Body of pancreas (tissue), 4 donors: ENCODE results near the gene DGLUCY. TPM values are rescaled to one million over a fixed set of nuclear protein-coding genes. Genes with fewer than 3 reads are reported as not detected.

Experiments used
- ATAC-seq: fragments of 150-250 bp; one replicate; pipeline ENCODE4 v1.9.1; 2016
- DNase-seq, 4 donors: peaks; one replicate each; pipeline ENCODE4 v3.0.0-alpha.2; 2019
- H3K27ac ChIP-seq, 4 donors: fragments of 200-600 bp; sonication (generic); 1 replicate in 3 of 4; 2 replicates in 1 of 4; pipeline versions ENCODE4 v1.5.1 to v1.6.1; 2016 to 2019; ENCODE audit warnings: mild to moderate bottlenecking in 1 of 4, mixed read lengths in 1 of 4, moderate library complexity in 1 of 4
- H3K27me3 ChIP-seq, 2 donors: fragments of 200-600 bp; sonication (generic); one replicate each; pipeline ENCODE4 v1.6.0; 2016; ENCODE audit warnings: mild to moderate bottlenecking in 1 of 2
- H3K36me3 ChIP-seq, 2 donors: fragments of 200-600 bp; sonication (generic); replicated peaks in 1 of 2; 2 replicates each; pipeline ENCODE4 v1.5.1; 2016; ENCODE audit warnings: low read depth in 2 of 2; ENCODE audit not compliant: insufficient read depth in 1 of 2
- H3K4me1 ChIP-seq: fragments of 200-600 bp; sonication (generic); one replicate; pipeline ENCODE4 v1.6.0; 2016
- H3K4me3 ChIP-seq, 2 donors: fragments of 200-600 bp; sonication (generic); 1 replicate in 1 of 2; 2 replicates in 1 of 2; pipeline ENCODE4 v1.5.1; 2016 to 2019
- H3K9me3 ChIP-seq, 3 donors: fragments of 200-600 bp; sonication (generic); 1 replicate in 2 of 3; 2 replicates in 1 of 3; pipeline ENCODE4 v1.5.1; 2016
- CTCF ChIP-seq, 7 experiments: fragments of 450-650 bp in 4 of 7; fragments of 200-600 bp in 3 of 7; sonication (generic) in 3 of 7; IDR thresholded peaks; one replicate each; pipeline ENCODE4 v1.5.1; 2016 to 2019; ENCODE audit warnings: antibody characterized with exemption in 7 of 7
- POLR2A ChIP-seq, 3 donors: fragments of 450-650 bp; IDR thresholded peaks; one replicate each; pipeline ENCODE4 v1.6.1; 2016; ENCODE audit warnings: antibody characterized with exemption in 3 of 3, mild to moderate bottlenecking in 2 of 3
- WGBS, 2 donors: methylation state at CpG; one replicate each; pipeline ENCODE4 v1.1.5; 2017; 5-methylcytosine and 5-hydroxymethylcytosine counted together
- intact Hi-C: fragments of 100-400 bp; cut with DNase I; formaldehyde crosslinking; loops from one replicate; pipeline ENCODE4 v1.15.1; 2023
- total RNA-seq, 2 donors: library from RNA; depleted of rRNA; stranded (reverse); fragments of >200 nt; gene quantifications; one replicate each; pipeline ENCODE4 v1.1.0, GENCODE V29; 2016

The DGLUCY gene
- total RNA-seq, 2 donors from 2014 or later: 30.9 to 77.8 TPM

- intact Hi-C loops: loop anchor here (5.0 kb wide), 1 partner anchor 268 kb away; no protein-coding TSS in a partner anchor
- no peaks in the 10 kb centered on the region for H3K27me3 ChIP-seq
- peaks cover 0 to 5% of the 10 kb centered on the region in 2 donors for H3K36me3 ChIP-seq
- peaks cover 27% of the 10 kb centered on the region for H3K4me1 ChIP-seq
- H3K27ac ChIP-seq: peak overlapping the region in 1 of 4 donors; percentile 31
- WGBS, 2 donors: 51% methylated on average over 9 of the region's 9 CpGs; no CpG with 5 or more reads in 1 of the 2 donors
- H3K4me3 ChIP-seq: no peak overlapping the region
- TF ChIP-seq POLR2A (IDR thresholded peaks at IDR 0.05): no peak
- no peak for TF ChIP-seq CTCF (IDR thresholded peaks at IDR 0.05)
- DNase-seq: peak in 2 of 4 donors; percentile 25 to 34
- H3K9me3 ChIP-seq: no peaks in the 10 kb centered on the region
- ATAC-seq: no peak
These were observed 56.7 kb downstream of the DGLUCY start for GRCh38 chr14:91170504-91171121.

- H3K27ac ChIP-seq: no peak overlapping the region
- peaks cover 0 to 8% of the 10 kb centered on the region in 2 donors for H3K36me3 ChIP-seq
- H3K4me3 ChIP-seq: no peak overlapping the region
- WGBS, 2 donors: 90% methylated on average over 3 to 4 of the region's 5 CpGs
- H3K4me1 ChIP-seq: peaks cover 23% of the 10 kb centered on the region
- no peaks in the 10 kb centered on the region for H3K9me3 ChIP-seq
- ATAC-seq (no peak), DNase-seq (no peak)
- intact Hi-C loops: loop anchor here (5.0 kb wide), 1 partner anchor 269 kb away; no protein-coding TSS in a partner anchor
- TF ChIP-seq CTCF (IDR thresholded peaks at IDR 0.05): no peak
- no peak for TF ChIP-seq POLR2A (IDR thresholded peaks at IDR 0.05)
- no peaks in the 10 kb centered on the region for H3K27me3 ChIP-seq
These were observed 57.4 kb downstream of the DGLUCY start for GRCh38 chr14:91171291-91171690.

GRCh38 chr14:91173221-91173670, 59.4 kb downstream of the DGLUCY start:
- 41 to 44% methylated on average over 10 of the region's 10 CpGs for WGBS, 2 donors

GRCh38 chr14:91173904-91174303, 60.0 kb downstream of the DGLUCY start:
- ATAC-seq: no peak
- Histone ChIP-seq H3K27me3 (no peaks in the 10 kb centered on the region), H3K9me3 (no peaks in the 10 kb centered on the region), H3K4me3 (no peak overlapping the region), H3K27ac (no peak overlapping the region), H3K36me3 (peaks cover 0 to 5% of the 10 kb centered on the region in 2 donors), H3K4me1 (peaks cover 17% of the 10 kb centered on the region)
- WGBS, 2 donors: 57 to 60% methylated on average over 4 of the region's 4 CpGs
- intact Hi-C loops: loop anchor here (5.0 kb wide), 1 partner anchor 272 kb away; no protein-coding TSS in a partner anchor
- no peak for DNase-seq
- TF ChIP-seq POLR2A (IDR thresholded peaks at IDR 0.05): no peak
- no peak for TF ChIP-seq CTCF (IDR thresholded peaks at IDR 0.05)

More at GRCh38 chr14:91173221-91173670, 59.4 kb downstream of the DGLUCY start:
- Histone ChIP-seq H3K9me3 (no peaks in the 10 kb centered on the region), H3K27ac (no peak overlapping the region), H3K4me3 (no peak overlapping the region), H3K27me3 (no peaks in the 10 kb centered on the region), H3K4me1 (peaks cover 17% of the 10 kb centered on the region), H3K36me3 (peaks cover 0 to 6% of the 10 kb centered on the region in 2 donors)
- DNase-seq (peak; percentile 89 to 93 (median 90)), ATAC-seq (peak; percentile 87)
- peak; percentile 80 to 98 (median 87) for TF ChIP-seq CTCF (IDR thresholded peaks at IDR 0.05)
- TF ChIP-seq POLR2A (IDR thresholded peaks at IDR 0.05): no peak
- intact Hi-C loops: loop anchor here (5.0 kb wide), 1 partner anchor 271 kb away; no protein-coding TSS in a partner anchor
